ENCODE results near the gene TRAF4.

DNA sequence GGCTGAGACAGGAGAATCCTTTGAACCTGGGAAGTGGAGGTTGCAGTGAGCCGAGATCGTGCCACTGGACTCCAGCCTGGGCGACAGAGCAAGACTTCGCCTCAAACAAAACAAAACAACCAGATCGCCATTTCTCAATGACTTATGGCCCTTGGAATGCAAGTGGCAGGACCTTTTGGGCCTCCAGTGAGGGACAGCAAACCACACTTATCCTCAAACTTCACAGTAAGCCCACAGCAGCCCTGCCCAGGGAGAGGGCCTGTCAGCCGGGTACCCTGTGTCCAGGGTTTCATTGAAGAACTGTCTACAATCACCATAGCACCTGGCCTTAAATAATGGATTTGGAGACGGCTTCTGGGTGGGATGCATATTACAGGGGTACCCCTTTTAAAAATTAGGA lies 11.7 kb downstream of the TRAF4 start:
- no peak for TF ChIP-seq POLR2AphosphoS5 (IDR thresholded peaks at IDR 0.05; ENCODE audit: borderline replicate concordance, low read depth, low read length)
- no peak for TF ChIP-seq EZH2 (IDR thresholded peaks at IDR 0.05)
